Lower leg skin (tissue), 3 donors: ENCODE measurements around the gene WDR19.

Source experiments
- CTCF ChIP-seq, 3 donors: fragments of 450-650 bp; IDR thresholded peaks; one replicate each; pipeline ENCODE4 v1.5.1; 2016; ENCODE audit warnings: antibody characterized with exemption in 3 of 3, mild to moderate bottlenecking in 3 of 3, moderate library complexity in 2 of 3
- POLR2A ChIP-seq, 2 donors: fragments of 450-650 bp; IDR thresholded peaks; one replicate each; pipeline ENCODE4 v1.6.1; 2016 to 2017; ENCODE audit warnings: antibody characterized with exemption in 2 of 2, mild to moderate bottlenecking in 1 of 2, moderate library complexity in 1 of 2

GRCh38 chr4:39231660-39232059 is 49.3 kb downstream of the WDR19 start:
- no peak for TF ChIP-seq CTCF (IDR thresholded peaks at IDR 0.05)
- no peak for TF ChIP-seq POLR2A (IDR thresholded peaks at IDR 0.05)
